Keratinocyte (primary cell): ENCODE data around the gene MIXL1. TPM values are rescaled to one million over a fixed set of nuclear protein-coding genes. Genes with fewer than 3 reads are reported as not detected.

Source experiments
- DNase-seq: peaks from one replicate; pipeline ENCODE4 v3.0.0-alpha.2; 2011; ENCODE audit warnings: low read depth, missing footprints, low spot score
- FAIRE-seq: peaks from 2 replicates; lab custom pipeline; 2011; peaks lifted over from hg19 to GRCh38; lab: Jason Lieb, UNC
- H2AFZ ChIP-seq: 2 replicates; pipeline ENCODE4 v1.6.0; 2012; ENCODE audit warnings: low read length, control low read depth, inconsistent platforms; ENCODE audit not compliant: control insufficient read depth
- H3K27ac ChIP-seq: 2 replicates; pipeline ENCODE4 v1.5.1; 2011; ENCODE audit warnings: low read length; ENCODE audit not compliant: control insufficient read depth, insufficient read depth
- H3K27me3 ChIP-seq: 3 replicates; pipeline ENCODE4 v1.6.0; 2011; ENCODE audit warnings: low read length; ENCODE audit not compliant: control insufficient read depth, insufficient read depth; ENCODE audit errors: extremely low read depth
- H3K36me3 ChIP-seq, 2 experiments: 2 replicates in 1 of 2; 3 replicates in 1 of 2; pipeline ENCODE4 v1.5.1; 2011; ENCODE audit warnings: low read length in 2 of 2, mild to moderate bottlenecking in 1 of 2; ENCODE audit not compliant: control insufficient read depth in 2 of 2, insufficient read depth in 2 of 2; ENCODE audit errors: extremely low read depth in 1 of 2
- H3K4me1 ChIP-seq: 3 replicates; pipeline ENCODE4 v1.5.1; 2011; ENCODE audit warnings: low read length; ENCODE audit not compliant: control insufficient read depth, insufficient read depth; ENCODE audit errors: extremely low read depth
- H3K4me2 ChIP-seq: 3 replicates; pipeline ENCODE4 v1.6.0; 2011; ENCODE audit warnings: low read depth, low read length; ENCODE audit not compliant: control insufficient read depth, insufficient read depth; ENCODE audit errors: extremely low read depth
- H3K4me3 ChIP-seq, 3 experiments: fragments of 200-600 bp in 1 of 3; sonication (generic) in 1 of 3; 2 replicates in 2 of 3; 3 replicates in 1 of 3; pipeline ENCODE4 v1.5.1; 2011 to 2016; ENCODE audit warnings: low read length in 3 of 3, mild to moderate bottlenecking in 3 of 3, control low read depth in 2 of 3, inconsistent platforms in 1 of 3, low read depth in 1 of 3, mixed read lengths in 1 of 3, mixed run types in 1 of 3, moderate library complexity in 1 of 3; ENCODE audit not compliant: control insufficient read depth in 2 of 3, insufficient read depth in 2 of 3; ENCODE audit errors: extremely low read depth in 1 of 3
- H3K79me2 ChIP-seq: 2 replicates; pipeline ENCODE4 v1.6.0; 2012; ENCODE audit warnings: low read length; ENCODE audit not compliant: control insufficient read depth, insufficient read depth
- H3K9ac ChIP-seq: 3 replicates; pipeline ENCODE4 v1.6.0; 2011; ENCODE audit warnings: low read length; ENCODE audit not compliant: control insufficient read depth, insufficient read depth; ENCODE audit errors: extremely low read depth
- H3K9me1 ChIP-seq: 3 replicates; pipeline ENCODE4 v1.6.0; 2011; ENCODE audit warnings: low read length; ENCODE audit not compliant: control insufficient read depth, insufficient read depth; ENCODE audit errors: extremely low read depth
- H3K9me3 ChIP-seq: 2 replicates; pipeline ENCODE4 v1.5.1; 2012; ENCODE audit warnings: low read depth, low read length; ENCODE audit not compliant: control insufficient read depth
- H4K20me1 ChIP-seq: 3 replicates; pipeline ENCODE4 v1.6.0; 2011; ENCODE audit warnings: low read length; ENCODE audit not compliant: control insufficient read depth, insufficient read depth; ENCODE audit errors: extremely low read depth
- CTCF ChIP-seq, 3 experiments: IDR thresholded peaks in 1 of 3; conservative IDR thresholded peaks in 1 of 3; optimal IDR thresholded peaks in 1 of 3; 2 replicates in 2 of 3; 3 replicates in 1 of 3; pipeline versions ENCODE3 to v1.5.1; 2011; ENCODE audit warnings: low read length in 3 of 3, mild to moderate bottlenecking in 3 of 3, moderate library complexity in 2 of 3, control low read depth in 1 of 3, inconsistent platforms in 1 of 3; ENCODE audit not compliant: insufficient read depth in 2 of 3; ENCODE audit errors: extremely low read depth in 1 of 3
- EZH2 ChIP-seq: IDR thresholded peaks from one replicate; pipeline ENCODE4 v1.6.1; 2012; ENCODE audit warnings: inconsistent platforms, mild to moderate bottlenecking, low read length, moderate library complexity
- dilution Hi-C: fragments of 300-500 bp; cut with MboI; formaldehyde crosslinking; loops from one replicate; pipeline ENCODE4 v1.7.0; 2020; ENCODE audit warnings: low sequenced_read_pairs; ENCODE audit not compliant: extremely low pct_ligation_motif_present
- polyA plus RNA-seq, 5 experiments: library from polyadenylated mRNA; depleted of rRNA in 3 of 5; stranded (reverse) in 3 of 5; stranded (forward) in 1 of 5; unstranded in 1 of 5; fragments of >200 nt; gene quantifications; 1 replicate in 1 of 5; 2 replicates in 3 of 5; 3 replicates in 1 of 5; pipeline versions ENCODE4 v1.2.1 to v1.2.3, GENCODE V29; 2011 to 2012; ENCODE audit warnings: missing spikeins in 2 of 5, low read depth in 1 of 5, low replicate concordance in 1 of 5

Gene MIXL1
- polyA plus RNA-seq, 1 donor (not counting 4 experiments of a cell fraction or from before 2014, with no cell fraction given): not detected

- Histone ChIP-seq H3K4me1 (no peaks in the 10 kb centered on the region), H3K4me2 (no peak overlapping the region), H4K20me1 (no peaks in the 10 kb centered on the region), H3K4me3 (no peak overlapping the region), H2AFZ (no peak overlapping the region), H3K79me2 (no peaks in the 10 kb centered on the region), H3K9me3 (no peaks in the 10 kb centered on the region), H3K9ac (no peak overlapping the region), H3K9me1 (no peaks in the 10 kb centered on the region), H3K27me3 (no peaks in the 10 kb centered on the region), H3K36me3 (peaks cover 0 to 6% of the 10 kb centered on the region in 2 experiments), H3K27ac (no peak overlapping the region)
- no peak for TF ChIP-seq EZH2
- TF ChIP-seq CTCF (optimal IDR thresholded peaks at IDR 0.05 in 1 of 3, IDR thresholded peaks at IDR 0.05 in 1 of 3, conservative IDR thresholded peaks at IDR 0.05 in 1 of 3; ENCODE audit: extremely low read depth in 1 of 3, insufficient read depth in 2 of 3, low read length in 3 of 3): no peak
- dilution Hi-C loops: no loop called here
- FAIRE-seq: no peak
- no peak for DNase-seq
Measured at GRCh38 chr1:226248091-226248490, 24.6 kb downstream of the MIXL1 start.

GRCh38 chr1:226248796-226249195, 25.3 kb downstream of the MIXL1 start:
- dilution Hi-C loops: no loop called here
- peaks cover 0 to 6% of the 10 kb centered on the region in 2 experiments for H3K36me3 ChIP-seq

More at GRCh38 chr1:226248796-226249195, 25.3 kb downstream of the MIXL1 start:
- Histone ChIP-seq H3K4me1 (no peaks in the 10 kb centered on the region), H3K4me3 (no peak overlapping the region), H4K20me1 (no peaks in the 10 kb centered on the region), H3K4me2 (no peak overlapping the region), H3K9me1 (no peaks in the 10 kb centered on the region), H3K9me3 (no peaks in the 10 kb centered on the region), H3K27ac (no peak overlapping the region), H3K9ac (no peak overlapping the region), H3K27me3 (no peaks in the 10 kb centered on the region), H2AFZ (no peak overlapping the region), H3K79me2 (no peaks in the 10 kb centered on the region)
- FAIRE-seq (no peak), DNase-seq (no peak)
- TF ChIP-seq EZH2: no peak
- TF ChIP-seq CTCF (optimal IDR thresholded peaks at IDR 0.05 in 1 of 3, IDR thresholded peaks at IDR 0.05 in 1 of 3, conservative IDR thresholded peaks at IDR 0.05 in 1 of 3; ENCODE audit: extremely low read depth in 1 of 3, insufficient read depth in 2 of 3, low read length in 3 of 3): no peak
